SK-N-SH treated with all-trans-retinoic acid at 6 μM for 48 hours (cell line): ENCODE measurements around the gene PRKAG2.

Source experiments
- ATAC-seq: fragments of 200-7000 bp; cut with Tn5 transposase; 3 replicates; pipeline ENCODE4 v1.9.1; 2020; ENCODE audit warnings: mild to moderate bottlenecking, moderate library complexity
- ARNTL ChIP-seq: fragments of 450-650 bp; formaldehyde crosslinking; IDR thresholded peaks from 2 replicates; pipeline ENCODE4 v1.5.0; 2020; ENCODE audit warnings: low read depth, mild to moderate bottlenecking, moderate library complexity, borderline replicate concordance
- CSDC2 ChIP-seq: fragments of 250-450 bp; sonication (Bioruptor Pico); IDR thresholded peaks from 2 replicates; pipeline ENCODE4 v1.5.0; 2020; ENCODE audit warnings: mild to moderate bottlenecking, moderate library complexity
- CSRNP3 ChIP-seq: fragments of 250-450 bp; sonication (Bioruptor Pico); IDR thresholded peaks from 2 replicates; pipeline ENCODE4 v1.5.1; 2021; ENCODE audit warnings: mild to moderate bottlenecking, moderate library complexity
- GLIS3 ChIP-seq: fragments of 250-450 bp; sonication (Bioruptor Pico); IDR thresholded peaks from 2 replicates; pipeline ENCODE4 v1.5.0; 2020; ENCODE audit warnings: mild to moderate bottlenecking, moderate library complexity
- ISL1 ChIP-seq: fragments of 250-450 bp; sonication (Bioruptor Pico); IDR thresholded peaks from 2 replicates; pipeline ENCODE4 v2.1.2; 2022; ENCODE audit warnings: mild to moderate bottlenecking, moderate library complexity
- OSR1 ChIP-seq: fragments of 250-450 bp; sonication (Bioruptor Pico); IDR thresholded peaks from 2 replicates; pipeline ENCODE4 v1.8.0; 2022; ENCODE audit warnings: moderate library complexity, mild to moderate bottlenecking, inconsistent platforms
- PATZ1 ChIP-seq: fragments of 250-450 bp; sonication (Bioruptor Pico); IDR thresholded peaks from 2 replicates; pipeline ENCODE4 v1.8.0; 2020; ENCODE audit warnings: mild to moderate bottlenecking, moderate library complexity, borderline replicate concordance
- POU6F1 ChIP-seq: fragments of 250-450 bp; sonication (Bioruptor Pico); IDR thresholded peaks from 2 replicates; pipeline ENCODE4 v1.8.0; 2021; ENCODE audit warnings: low read depth, mild to moderate bottlenecking, moderate library complexity, borderline replicate concordance
- PPARA ChIP-seq: fragments of 250-450 bp; sonication (Bioruptor Pico); IDR thresholded peaks from 2 replicates; pipeline ENCODE4 v1.5.0; 2020; ENCODE audit warnings: mild to moderate bottlenecking, borderline replicate concordance
- RARB ChIP-seq: fragments of 250-450 bp; sonication (Bioruptor Pico); IDR thresholded peaks from 2 replicates; pipeline ENCODE4 v1.8.0; 2021; ENCODE audit warnings: mild to moderate bottlenecking, moderate library complexity
- TCF4 ChIP-seq: fragments of 250-450 bp; sonication (Bioruptor Pico); IDR thresholded peaks from 2 replicates; pipeline ENCODE4 v1.8.0; 2021; ENCODE audit warnings: mild to moderate bottlenecking, moderate library complexity, borderline replicate concordance
- ZC3H10 ChIP-seq: fragments of 250-450 bp; sonication (Bioruptor Pico); IDR thresholded peaks from 2 replicates; pipeline ENCODE4 v1.5.1; 2021; ENCODE audit warnings: mild to moderate bottlenecking, moderate library complexity
- ZFP3 ChIP-seq: fragments of 250-450 bp; sonication (Bioruptor Pico); IDR thresholded peaks from 2 replicates; pipeline ENCODE4 v1.5.0; 2020; ENCODE audit warnings: mild to moderate bottlenecking, moderate library complexity
- ZFP30 ChIP-seq: fragments of 450-650 bp; formaldehyde crosslinking; IDR thresholded peaks from 2 replicates; pipeline ENCODE4 v1.5.0; 2022; ENCODE audit warnings: mild to moderate bottlenecking, moderate library complexity
- ZNF565 ChIP-seq: fragments of 450-650 bp; formaldehyde crosslinking; conservative IDR thresholded peaks from 2 replicates; pipeline ENCODE4 v1.5.0; 2020; ENCODE audit warnings: low read depth, mild to moderate bottlenecking, moderate library complexity
- ZNF70 ChIP-seq: fragments of 450-650 bp; formaldehyde crosslinking; IDR thresholded peaks from 2 replicates; pipeline ENCODE4 v1.5.0; 2020; ENCODE audit warnings: mild to moderate bottlenecking, moderate library complexity
- ZNF8 ChIP-seq: fragments of 450-650 bp; formaldehyde crosslinking; IDR thresholded peaks from 2 replicates; pipeline ENCODE4 v1.5.0; 2020; ENCODE audit warnings: mild to moderate bottlenecking, moderate library complexity

PRKAG2 gene

GRCh38 chr7:151817315-151817690 lies 59.6 kb downstream of the PRKAG2 start:
- ATAC-seq = no peak
- TF ChIP-seq CSRNP3 (CRISPR knock-in tag) (no peak), ARNTL (CRISPR knock-in tag) (no peak), ZFP3 (CRISPR knock-in tag) (no peak), ZNF565 (no peak), ISL1 (CRISPR knock-in tag) (no peak), PATZ1 (CRISPR knock-in tag) (no peak)
- TF ChIP-seq, all 23 proteins: peak for 0

GRCh38 chr7:151816562-151817314 lies 60.2 kb downstream of the PRKAG2 start:
- TF ChIP-seq CSRNP3 (CRISPR knock-in tag) = no peak

GRCh38 chr7:151815419-151815818 lies 61.5 kb downstream of the PRKAG2 start:
- TF ChIP-seq TCF4 (CRISPR knock-in tag) = no peak
- TF ChIP-seq OSR1 (CRISPR knock-in tag) = no peak
- TF ChIP-seq ZFP3 (CRISPR knock-in tag) = no peak
- TF ChIP-seq ISL1 (CRISPR knock-in tag) = no peak
- TF ChIP-seq, all 23 proteins: peak for 0
- no peak for ATAC-seq

More at GRCh38 chr7:151816562-151817314, 60.2 kb downstream of the PRKAG2 start:
- no peak for ATAC-seq

GRCh38 chr7:151814400-151815009 lies 62.4 kb downstream of the PRKAG2 start:
- TF ChIP-seq ZNF70 (CRISPR knock-in tag) (no peak), PPARA (CRISPR knock-in tag) (no peak), ZFP30 (CRISPR knock-in tag) (no peak), POU6F1 (CRISPR knock-in tag) (no peak), CSRNP3 (CRISPR knock-in tag) (no peak), ZC3H10 (CRISPR knock-in tag) (no peak), RARB (CRISPR knock-in tag) (no peak), ZNF8 (CRISPR knock-in tag) (no peak), CSDC2 (CRISPR knock-in tag) (no peak), GLIS3 (CRISPR knock-in tag) (no peak), PATZ1 (CRISPR knock-in tag) (no peak), ZNF565 (no peak)
- ATAC-seq = peak; percentile 29
